ENCODE data around the gene YAP1.

GRCh38 chr11:102119997-102120396 lies 9.8 kb downstream of the YAP1 start:
- TF ChIP-seq CTCF (IDR thresholded peaks at IDR 0.05; ENCODE audit: insufficient read depth, low read depth, low read length) = no peak
- TF ChIP-seq EZH2 (IDR thresholded peaks at IDR 0.05; ENCODE audit: insufficient read depth, low read length) = no peak
